HG02678 (cell line): Measurements from ENCODE around the gene SDF4.
"Not testable (repeated sequence)": the region's sequence is repeated elsewhere in the genome, so short reads cannot be mapped to it uniquely, and the experiment has no call there.

ENCODE experiments used
- ATAC-seq: cut with Tn5 transposase; IDR thresholded peaks from one replicate; pipeline ENCODE4 v1.9.1; 2021; ENCODE audit warnings: mild to moderate bottlenecking, moderate library complexity; ENCODE audit not compliant: unreplicated experiment

The SDF4 gene

GRCh38 chr1:1259951-1260600, 28.3 kb upstream of the SDF4 start:
- no peak for ATAC-seq

- no peak for ATAC-seq
Observed at GRCh38 chr1:1259540-1259939, 27.7 kb upstream of the SDF4 start.

- ATAC-seq, result no peak
Observed at GRCh38 chr1:1259119-1259488, 27.3 kb upstream of the SDF4 start.

GRCh38 chr1:1256956-1257871, 25.4 kb upstream of the SDF4 start:
- no peak for ATAC-seq

GRCh38 chr1:1255611-1256010, 23.8 kb upstream of the SDF4 start:
- ATAC-seq, result no peak

GRCh38 chr1:1255078-1255477, 23.3 kb upstream of the SDF4 start:
- ATAC-seq, result no peak

GRCh38 chr1:1254667-1254998, 22.8 kb upstream of the SDF4 start:
- ATAC-seq, result no peak

- ATAC-seq, result no peak
Observed at GRCh38 chr1:1253972-1254666, 22.3 kb upstream of the SDF4 start.

- ATAC-seq, result no peak
Observed at GRCh38 chr1:1253314-1253713, 21.5 kb upstream of the SDF4 start.

GRCh38 chr1:1250786-1251284, 19.0 kb upstream of the SDF4 start:
- no peak for ATAC-seq

GRCh38 chr1:1248009-1248913, 16.5 kb upstream of the SDF4 start:
- not testable (repeated sequence) for ATAC-seq

GRCh38 chr1:1247341-1247913, 15.6 kb upstream of the SDF4 start:
- ATAC-seq, result no peak

GRCh38 chr1:1246577-1247340, 15.0 kb upstream of the SDF4 start, which contains the start of gene C1QTNF12:
Gene C1QTNF12, minus strand, starts transcription at chr1:1246722. Its CDS starts 32 bp downstream, at chr1:1246690.
- ATAC-seq, result no peak

- no peak for ATAC-seq
Observed at GRCh38 chr1:1245817-1246576, 14.2 kb upstream of the SDF4 start.

- no peak for ATAC-seq
Observed at GRCh38 chr1:1245178-1245816, 13.5 kb upstream of the SDF4 start.

- no peak for ATAC-seq
Observed at GRCh38 chr1:1244192-1244811, 12.5 kb upstream of the SDF4 start.

GRCh38 chr1:1243807-1244191, 12.0 kb upstream of the SDF4 start:
- ATAC-seq, result no peak

GRCh38 chr1:1243266-1243660, 11.5 kb upstream of the SDF4 start:
- ATAC-seq, result no peak
